DMS53 (cell line): ENCODE data around the gene TPH2.
A peak's percentile ranks its signal among the peaks of the same experiment; 100 is the strongest.

ENCODE experiments used
- DNase-seq: peaks from one replicate; lab custom pipeline; 2025; lab: John Stamatoyannopoulos, UW

Gene TPH2

DNA sequence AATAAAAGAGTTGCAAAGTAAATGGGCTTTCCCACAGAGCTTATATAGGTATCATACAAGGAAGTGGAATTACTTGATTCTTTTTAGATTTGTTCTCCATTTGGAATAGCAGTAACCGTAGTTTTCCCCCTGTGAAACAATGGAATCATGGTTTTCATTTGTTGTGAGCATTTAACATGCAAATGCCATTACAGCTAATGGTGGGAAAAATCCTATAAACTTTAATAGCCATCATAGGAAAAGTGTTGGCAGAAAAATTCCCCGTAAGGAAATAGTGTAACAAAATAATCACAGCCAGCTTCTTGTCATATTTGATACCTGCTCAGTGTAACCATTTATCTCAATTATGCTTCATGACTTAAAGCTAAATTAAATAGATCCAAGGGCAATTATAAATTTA is 95.3 kb downstream of the TPH2 start:
- no peak for DNase-seq

DNA sequence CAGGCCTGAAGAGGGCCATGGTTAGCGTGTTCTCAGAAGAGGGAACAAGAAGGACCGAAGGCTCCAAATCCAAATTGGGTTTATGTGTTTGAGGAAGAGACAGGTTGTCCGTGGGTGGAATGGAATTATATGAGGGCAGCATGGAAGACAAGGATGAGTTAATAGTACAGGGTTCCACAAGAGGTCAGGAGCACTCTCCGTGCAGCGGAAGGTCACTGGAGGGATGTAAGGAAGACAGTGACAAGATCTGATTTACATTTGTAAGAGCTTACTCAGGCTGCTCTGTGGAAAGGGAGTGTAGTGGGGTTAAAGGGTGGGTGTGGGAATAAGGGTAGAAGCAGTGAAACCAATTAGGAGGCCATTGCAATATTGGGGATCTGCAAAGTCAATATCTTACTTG is 97.0 kb downstream of the TPH2 start:
- no peak for DNase-seq

DNA sequence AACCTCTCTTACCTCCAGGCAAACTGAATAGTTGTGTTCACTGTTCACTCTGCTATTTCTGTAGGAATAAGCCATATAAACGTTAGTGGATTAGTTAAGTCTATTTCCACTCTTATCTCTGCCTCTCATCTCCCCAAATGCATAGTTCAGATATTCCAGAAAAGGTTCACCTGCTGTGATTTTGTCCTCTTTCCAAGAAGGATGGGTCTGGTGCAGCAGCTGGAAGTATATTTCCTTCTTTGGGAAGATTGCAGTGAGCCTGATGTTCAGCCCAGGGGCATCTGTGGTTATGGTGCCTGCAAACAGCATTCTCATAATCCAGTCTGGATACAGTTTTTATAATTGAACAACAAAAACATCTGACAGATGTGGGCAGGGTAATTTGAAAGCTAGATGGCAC is 97.7 kb downstream of the TPH2 start:
- DNase-seq = no peak

DNA sequence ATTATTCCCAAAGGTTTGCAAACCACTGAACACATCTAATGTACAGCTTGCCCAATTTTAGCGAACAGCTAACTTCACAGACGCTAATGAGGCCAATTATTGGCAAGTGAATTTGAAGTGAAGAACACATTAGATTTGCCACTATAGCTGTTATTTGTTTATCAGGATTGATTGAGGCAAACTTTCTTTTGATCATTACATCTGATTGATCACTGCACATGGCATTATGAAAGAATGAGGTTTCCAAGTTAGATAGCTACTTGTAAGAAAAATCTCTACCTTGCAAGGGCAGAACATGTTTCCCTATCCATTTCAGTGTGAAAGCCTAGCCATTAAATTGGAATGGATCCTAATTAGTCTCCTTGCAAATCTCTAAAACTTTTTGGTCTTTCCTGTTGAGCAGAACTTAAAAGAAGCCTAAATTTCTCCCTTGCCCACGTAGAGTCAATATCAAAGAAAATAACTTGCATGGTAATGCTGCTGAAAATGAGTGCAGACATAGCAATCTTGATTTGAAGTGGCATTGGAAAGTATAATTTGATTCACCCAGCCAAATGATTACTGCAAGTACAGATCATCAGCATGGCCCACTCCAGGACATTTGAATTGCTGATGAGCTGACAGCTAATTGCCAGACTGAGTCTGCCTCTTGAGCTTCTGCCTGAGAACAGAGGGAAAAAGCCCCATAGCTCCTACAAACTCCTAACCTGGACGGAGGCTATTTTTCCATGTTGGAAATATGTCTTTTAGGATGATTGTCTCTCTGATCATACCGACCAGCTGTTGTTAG is 98.6 kb downstream of the TPH2 start:
- no peak for DNase-seq

DNA sequence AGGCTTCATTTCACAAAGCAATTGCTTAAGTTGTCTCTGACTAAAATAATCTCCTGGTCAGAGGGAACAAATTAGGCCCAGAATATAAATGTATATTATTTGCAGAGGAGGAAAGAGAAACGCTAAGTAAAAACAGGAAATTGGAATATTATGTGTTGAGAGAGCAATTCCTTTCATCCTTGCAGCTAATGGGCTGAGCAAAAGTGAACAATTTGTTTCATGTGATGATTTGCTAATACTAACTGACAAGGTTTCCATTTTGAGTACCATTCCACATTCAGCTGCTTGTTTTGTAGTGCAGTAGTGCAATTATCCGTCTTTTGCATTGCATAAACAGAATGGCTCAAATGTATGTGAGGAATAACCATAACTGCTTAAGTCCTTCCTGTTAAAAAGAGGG is 103.2 kb downstream of the TPH2 start:
- no peak for DNase-seq

DNA sequence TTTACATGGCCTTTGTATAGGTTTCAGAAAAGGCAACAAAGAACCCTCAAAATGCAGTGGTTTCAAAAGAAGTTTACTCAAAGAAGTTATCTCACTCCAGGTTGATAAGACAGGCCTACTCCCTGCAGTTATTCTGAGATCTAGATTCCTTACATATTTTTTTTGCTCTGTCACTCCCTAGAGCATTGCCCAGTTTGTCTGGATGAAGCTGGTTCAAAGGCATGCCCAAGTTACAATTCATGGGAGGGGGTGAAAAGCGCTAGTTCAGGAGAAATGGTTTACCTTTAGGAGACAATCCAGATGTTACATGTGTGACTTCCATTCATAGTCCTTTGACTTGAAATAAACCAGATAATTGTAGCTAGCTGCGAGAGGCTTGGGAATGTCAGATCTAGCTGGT is 115.0 kb downstream of the TPH2 start:
- no peak for DNase-seq

DNA sequence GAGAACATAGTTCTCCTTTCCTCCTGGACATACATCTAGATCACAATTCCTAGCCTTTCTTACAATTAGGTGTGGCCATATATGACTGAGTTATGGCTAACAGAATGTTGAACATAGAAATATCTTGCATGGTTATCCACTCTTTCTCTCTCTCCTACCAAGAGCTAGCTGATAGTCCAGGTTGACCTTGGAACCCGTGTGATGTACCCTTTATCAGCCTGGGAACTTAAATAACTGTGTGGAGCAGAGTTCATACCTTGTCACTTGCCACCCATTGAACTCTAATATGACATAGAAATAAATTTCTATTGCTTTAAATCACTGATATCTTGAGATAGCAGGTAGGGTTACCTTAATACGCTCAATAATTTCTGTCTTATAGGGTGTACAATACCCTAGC is 115.9 kb downstream of the TPH2 start:
- no peak for DNase-seq

DNA sequence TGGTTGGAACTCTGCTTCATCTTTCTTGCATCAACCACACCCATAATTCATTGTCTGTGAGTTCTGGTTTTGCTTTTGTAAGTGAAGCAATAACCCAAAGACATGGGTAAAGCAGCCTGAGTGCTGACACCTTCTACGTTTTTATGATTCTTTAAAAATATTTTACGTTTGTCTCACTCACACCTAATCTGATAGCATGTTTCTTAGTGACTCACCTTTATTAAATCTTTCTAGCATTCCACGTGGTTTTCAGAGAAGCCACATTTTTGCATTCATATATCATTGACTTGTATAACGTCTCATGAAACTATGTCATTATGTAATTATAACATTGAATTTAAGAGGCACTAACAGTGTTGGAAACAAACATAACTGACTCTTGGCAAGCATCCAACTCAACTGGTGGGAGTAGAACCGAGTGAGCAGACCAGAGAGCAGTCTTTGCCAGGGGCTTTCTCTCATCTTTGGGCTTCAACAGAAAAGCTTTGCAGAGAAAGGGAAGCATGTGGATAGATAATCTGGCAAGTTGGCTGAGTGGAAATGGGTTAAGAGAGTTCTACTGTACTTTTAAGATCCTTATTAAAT is 118.8 kb downstream of the TPH2 start:
- no peak for DNase-seq

DNA sequence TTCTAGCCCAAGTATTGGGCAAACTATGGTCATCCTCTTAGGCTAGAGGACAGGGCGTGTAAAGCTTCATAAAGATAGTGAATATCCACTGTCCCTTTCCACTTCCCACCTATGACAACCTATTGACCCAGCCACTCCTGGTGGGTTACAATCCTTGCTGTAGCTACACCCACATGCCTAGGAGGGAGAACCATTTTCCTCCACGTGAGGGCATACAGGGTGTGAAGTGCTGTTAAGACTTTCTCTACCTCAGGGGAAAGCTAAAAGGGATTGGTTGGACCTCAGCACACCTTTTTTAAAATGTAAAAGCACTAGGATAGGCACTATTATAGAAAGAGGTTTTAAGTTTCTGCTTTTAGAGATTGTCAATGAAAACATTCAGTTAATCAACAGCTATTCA is 124.4 kb downstream of the TPH2 start:
- no peak for DNase-seq

DNA sequence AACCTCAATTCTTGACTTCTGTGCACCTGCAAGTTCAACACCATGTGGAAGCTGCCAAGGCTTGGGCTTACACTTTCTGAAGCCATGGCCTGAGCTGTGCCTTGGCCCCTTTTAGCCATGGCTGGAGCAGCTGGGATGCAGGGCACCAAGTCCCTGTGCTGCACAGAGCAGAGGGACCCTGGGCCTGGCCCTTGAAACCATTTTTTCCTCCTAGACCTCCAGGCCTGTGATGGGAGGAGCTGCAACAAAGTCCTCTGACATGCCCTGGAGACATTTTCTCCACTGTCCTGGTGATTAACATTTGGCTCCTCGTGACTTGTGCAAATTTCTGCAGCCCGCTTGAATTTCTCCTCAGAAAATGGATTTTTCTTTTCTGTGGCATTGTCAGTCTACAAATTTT is 132.4 kb downstream of the TPH2 start:
- peak; percentile 14 for DNase-seq

DNA sequence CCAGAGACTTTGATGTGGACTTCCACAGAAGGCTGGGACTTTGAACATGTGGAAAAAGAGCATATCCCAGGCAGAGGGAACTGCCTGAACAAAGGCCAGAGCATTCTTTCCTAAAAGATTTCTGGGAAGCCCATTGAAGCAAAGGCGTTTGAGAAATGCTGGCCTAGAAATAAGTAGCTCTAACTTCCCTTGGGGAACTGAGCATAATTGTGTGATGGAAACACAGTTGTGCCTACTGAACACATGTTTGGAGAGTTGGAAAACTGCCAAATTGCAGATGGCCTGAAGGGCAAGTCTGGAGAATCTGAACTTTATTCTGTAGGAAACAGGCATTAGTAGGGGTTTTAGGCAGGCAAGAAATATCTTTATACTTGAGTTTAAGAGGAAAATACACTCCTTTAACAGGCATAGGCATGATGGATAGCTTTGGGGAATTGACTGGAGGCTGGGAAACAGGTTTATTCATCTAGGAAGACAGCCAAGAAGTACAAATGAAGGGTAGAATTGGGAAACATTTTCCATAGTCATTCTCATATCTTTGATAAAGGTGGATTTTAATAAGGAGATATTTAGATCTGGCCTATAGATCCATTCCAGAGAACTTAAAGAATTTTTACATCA is 134.1 kb downstream of the TPH2 start:
- no peak for DNase-seq

DNA sequence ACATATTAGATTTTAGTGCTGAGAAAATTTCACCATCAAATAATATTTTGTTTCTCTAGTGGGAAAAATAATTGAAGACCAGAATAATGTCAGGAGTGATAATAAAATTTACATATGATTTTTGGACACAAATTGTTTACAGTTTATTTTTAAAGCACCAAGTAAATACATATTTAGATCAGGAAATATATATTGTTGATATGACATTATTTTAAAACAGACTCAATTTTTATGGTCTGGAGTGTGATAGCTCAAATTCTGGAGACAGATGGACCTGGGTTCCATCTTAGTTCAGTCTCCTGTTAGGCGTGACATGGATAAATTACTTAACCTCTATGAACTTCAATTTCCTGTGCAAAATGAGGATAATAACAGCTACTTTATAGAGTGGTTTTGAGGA is 135.4 kb downstream of the TPH2 start:
- DNase-seq = no peak

DNA sequence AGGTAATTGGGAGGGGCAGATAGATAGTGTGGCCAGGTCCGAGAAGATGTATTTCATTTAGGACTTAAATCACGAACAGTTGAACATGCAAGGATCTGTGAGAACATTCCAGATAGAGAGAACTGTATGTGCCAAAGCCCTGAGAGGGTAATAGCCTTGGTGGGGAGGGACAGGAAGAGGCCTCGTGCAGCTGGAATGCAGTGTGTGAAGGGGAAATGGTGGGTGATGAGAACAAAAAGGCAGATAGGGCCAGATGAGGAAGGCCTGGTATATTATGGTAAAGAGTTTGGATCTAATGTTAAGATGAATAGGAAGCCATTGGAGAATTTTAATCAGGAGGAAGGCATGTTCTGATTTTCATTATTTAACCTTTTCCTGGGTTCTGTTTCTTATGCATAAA is 136.3 kb downstream of the TPH2 start:
- no peak for DNase-seq

DNA sequence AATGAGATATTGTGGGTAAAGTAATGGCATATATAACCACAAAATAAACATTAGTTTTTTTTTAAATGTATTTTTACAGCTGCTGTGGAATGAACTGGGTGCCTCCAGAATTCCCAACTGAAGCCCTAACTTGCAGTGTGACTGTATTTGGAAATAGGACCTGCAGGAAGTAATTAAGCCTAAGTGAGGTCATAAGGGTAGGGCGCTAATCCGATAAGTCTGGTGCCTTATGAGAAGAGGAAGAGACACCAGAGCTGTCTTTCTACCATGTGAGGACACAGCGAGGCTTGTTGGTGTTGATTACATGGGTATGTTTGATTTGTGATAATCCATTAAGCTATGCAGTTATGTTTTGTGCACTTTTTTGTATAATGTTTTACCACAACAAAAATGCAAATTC is 136.8 kb downstream of the TPH2 start:
- peak; percentile 67 for DNase-seq

DNA sequence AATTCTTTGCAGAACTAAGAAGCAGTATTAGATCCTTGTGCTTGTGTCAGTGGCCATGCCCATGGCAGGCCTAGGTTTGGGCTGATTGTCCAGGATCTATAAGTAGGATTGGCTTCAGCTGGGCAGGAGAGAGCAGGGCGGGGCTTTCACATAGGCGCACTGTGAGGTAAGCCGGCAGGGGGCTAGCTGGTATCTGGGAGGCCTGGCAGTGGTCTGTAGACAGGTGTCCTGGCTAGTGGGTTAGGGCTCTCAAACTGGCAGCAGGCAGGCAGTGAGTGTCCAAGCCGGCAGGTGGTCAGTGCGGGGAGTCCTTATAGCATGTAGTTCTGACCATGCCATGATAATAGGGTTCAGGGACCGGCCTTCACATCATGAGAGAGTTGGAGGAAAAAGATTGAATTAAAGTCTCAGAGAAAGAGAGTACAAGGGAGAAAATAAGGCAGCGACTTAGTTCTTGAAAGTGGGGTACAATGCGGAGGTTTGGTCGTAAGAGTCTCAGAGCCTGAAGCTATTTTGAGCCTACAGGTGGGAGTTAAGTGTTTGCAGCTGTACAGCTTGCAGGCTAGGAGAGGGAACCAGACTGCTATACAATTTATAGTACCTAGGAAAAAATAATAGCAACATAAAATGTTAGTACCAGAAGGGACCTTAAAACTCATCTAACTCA is 137.4 kb downstream of the TPH2 start:
- DNase-seq = no peak

DNA sequence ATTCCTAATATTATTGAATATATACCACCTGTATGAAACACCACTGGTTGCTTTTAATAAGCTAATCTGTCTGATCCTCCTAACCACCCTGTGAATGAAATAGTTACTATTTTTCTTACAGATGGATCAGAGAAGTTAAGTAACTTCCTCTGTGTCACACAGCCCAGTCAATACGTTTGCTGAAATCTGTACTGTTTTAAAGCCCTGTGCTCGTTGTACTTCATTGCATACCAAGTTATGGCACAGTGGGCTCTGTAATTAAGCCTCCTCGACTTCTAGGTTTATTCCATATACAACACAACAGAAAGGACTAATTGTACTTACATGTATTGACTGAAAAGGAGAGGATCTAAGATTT is 137.9 kb downstream of the TPH2 start:
- no peak for DNase-seq

DNA sequence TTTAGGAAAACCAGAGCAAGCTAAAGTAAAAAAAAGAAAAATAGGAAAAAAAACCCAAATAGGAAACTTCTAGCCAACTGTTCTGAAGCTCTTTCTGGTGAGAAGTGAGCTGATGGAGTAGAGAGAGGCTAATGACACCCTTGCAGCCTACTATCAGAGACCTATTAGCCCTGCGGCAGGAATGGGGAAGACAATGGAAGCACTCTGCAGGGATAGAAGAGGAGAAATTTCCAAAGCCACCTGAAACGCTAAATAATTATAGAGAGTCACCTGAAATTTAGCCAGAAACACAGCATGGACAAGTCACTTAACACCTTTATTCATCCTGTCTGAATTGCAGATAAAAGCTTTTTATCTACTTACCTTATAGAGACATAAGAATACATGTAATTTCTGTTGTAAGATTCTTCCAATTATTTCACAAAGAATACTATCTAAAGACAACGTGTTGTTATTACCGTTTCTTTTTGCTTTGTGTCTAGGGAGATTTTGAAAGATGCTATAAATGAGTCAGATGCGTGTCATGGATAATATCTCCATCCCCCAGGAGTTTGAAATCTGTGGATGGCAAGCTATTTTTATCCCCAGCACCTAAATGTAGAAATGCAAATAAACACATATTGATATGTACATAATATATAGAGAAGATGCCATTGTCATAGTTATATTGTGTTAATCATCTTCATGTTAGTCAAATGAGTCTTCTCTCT is 138.6 kb downstream of the TPH2 start:
- DNase-seq = no peak

DNA sequence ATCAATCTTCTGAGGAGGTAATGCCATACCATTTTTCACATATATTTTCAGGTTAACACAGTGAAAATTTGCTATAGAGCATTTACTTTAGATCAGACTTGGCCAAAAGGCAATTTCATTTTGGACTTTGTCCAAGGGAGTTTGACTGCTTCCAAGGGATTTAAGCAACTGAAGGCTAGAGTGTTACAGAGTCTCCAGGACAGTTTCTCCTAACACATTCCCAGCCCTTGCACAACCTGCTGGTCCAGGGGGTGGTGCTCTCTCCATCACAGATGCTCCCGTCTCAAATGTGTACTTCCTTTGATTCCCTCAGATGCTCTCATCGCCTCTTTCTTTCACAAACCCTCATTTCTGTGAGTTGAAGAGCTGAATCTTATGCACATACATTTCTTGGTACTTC is 143.1 kb downstream of the TPH2 start:
- no peak for DNase-seq
